ENCODE results near the gene TMC4.
"Not testable (repeated sequence)": the region's sequence is repeated elsewhere in the genome, so short reads cannot be mapped to it uniquely, and the experiment has no call there.

Gene TMC4

GRCh38 chr19:54203151-54203611, 30.2 kb upstream of the TMC4 start:
- no peak for DNase-seq (ENCODE audit: low spot score)

- DNase-seq (ENCODE audit: low spot score) = peak; percentile 46
These were observed 29.0 kb upstream of the TMC4 start for GRCh38 chr19:54201980-54202379.

GRCh38 chr19:54201172-54201701, 28.3 kb upstream of the TMC4 start:
- DNase-seq (ENCODE audit: low spot score) = no peak

- DNase-seq (ENCODE audit: low spot score) = no peak
These were observed 26.4 kb upstream of the TMC4 start for GRCh38 chr19:54199401-54199800.

GRCh38 chr19:54197121-54197520, 24.2 kb upstream of the TMC4 start:
- DNase-seq (ENCODE audit: low spot score) = no peak

GRCh38 chr19:54196536-54196935, 23.6 kb upstream of the TMC4 start:
- DNase-seq (ENCODE audit: low spot score) = no peak

GRCh38 chr19:54194463-54194862, 21.5 kb upstream of the TMC4 start:
- not testable (repeated sequence) for DNase-seq (ENCODE audit: low spot score)

GRCh38 chr19:54193011-54193410, 20.1 kb upstream of the TMC4 start:
- no peak for DNase-seq (ENCODE audit: low spot score)

GRCh38 chr19:54191811-54192453, 19.0 kb upstream of the TMC4 start:
- DNase-seq (ENCODE audit: low spot score) = no peak

GRCh38 chr19:54191011-54191810, 18.3 kb upstream of the TMC4 start, which contains the start of gene TSEN34:
TSEN34 (plus strand) TSS chr19:54191308; CDS start chr19:54191365, 57 bp downstream.
- peak; percentile 93 for DNase-seq (ENCODE audit: low spot score)

- DNase-seq (ENCODE audit: low spot score) = peak; percentile 99
These were observed 17.6 kb upstream of the TMC4 start for GRCh38 chr19:54190503-54191010.

- peak; percentile 100 for DNase-seq (ENCODE audit: low spot score)
These were observed 17.0 kb upstream of the TMC4 start for GRCh38 chr19:54189735-54190502.

GRCh38 chr19:54189145-54189734, 16.3 kb upstream of the TMC4 start, which contains the start of gene MBOAT7:
MBOAT7 (minus strand) TSS chr19:54189580; CDS start chr19:54188508, 1,072 bp downstream.
- no peak for DNase-seq (ENCODE audit: low spot score)

GRCh38 chr19:54188215-54188871, 15.4 kb upstream of the TMC4 start:
- peak; percentile 49 for DNase-seq (ENCODE audit: low spot score)

GRCh38 chr19:54186934-54187381, 14.0 kb upstream of the TMC4 start:
- DNase-seq (ENCODE audit: low spot score) = no peak

GRCh38 chr19:54186351-54186750, 13.4 kb upstream of the TMC4 start:
- DNase-seq (ENCODE audit: low spot score) = no peak

GRCh38 chr19:54183431-54183830, 10.5 kb upstream of the TMC4 start:
- no peak for DNase-seq (ENCODE audit: low spot score)

GRCh38 chr19:54181894-54182293, 8.9 kb upstream of the TMC4 start:
- DNase-seq (ENCODE audit: low spot score) = not testable (repeated sequence)

- DNase-seq (ENCODE audit: low spot score) = no peak
These were observed 7.7 kb upstream of the TMC4 start for GRCh38 chr19:54180691-54181091.

- DNase-seq (ENCODE audit: low spot score) = peak; percentile 97
These were observed 7.0 kb upstream of the TMC4 start for GRCh38 chr19:54179921-54180461.
